Activated naive CD8-positive, alpha-beta T cell treated with anti-CD3 and anti-CD28 coated beads, Interleukin-2, amount 10 ng/mL, durations not matched to agents 7 days and 5 days (primary cell): ENCODE data around the gene DGCR2. TPM values are rescaled to one million over a fixed set of nuclear protein-coding genes. Genes with fewer than 3 reads are reported as not detected.
"Not testable (repeated sequence)": the region's sequence is repeated elsewhere in the genome, so short reads cannot be mapped to it uniquely, and the experiment has no call there.

Experiments used
- ATAC-seq: fragments of 150-1000 bp; cut with Tn5 transposase; one replicate; pipeline ENCODE4 v1.10.0; 2021; ENCODE audit warnings: low read depth, moderate library complexity
- POLR2A ChIA-PET: fragments of 350-600 bp; sonication (Branson Sonifier 250); formaldehyde crosslinking; loops from one replicate; lab custom pipeline; 2021; ENCODE audit warnings: antibody characterized with exemption; lab: Charles Lee
- DNase-seq: peaks from one replicate; pipeline ENCODE4 v3.0.0; 2021
- H3K27ac Mint-ChIP-seq: one replicate; pipeline ENCODE4 v1.8.0; 2022; ENCODE audit warnings: mild to moderate bottlenecking, mixed read lengths
- H3K27me3 Mint-ChIP-seq: one replicate; pipeline ENCODE4 v1.8.0; 2022; ENCODE audit warnings: mild to moderate bottlenecking, moderate library complexity, mixed read lengths
- H3K36me3 Mint-ChIP-seq: one replicate; pipeline ENCODE4 v1.8.0; 2021; ENCODE audit warnings: mild to moderate bottlenecking, mixed read lengths
- H3K4me1 Mint-ChIP-seq: one replicate; pipeline ENCODE4 v1.8.0; 2021; ENCODE audit warnings: mixed read lengths
- H3K4me3 Mint-ChIP-seq: one replicate; pipeline ENCODE4 v1.8.0; 2022; ENCODE audit warnings: mild to moderate bottlenecking, moderate library complexity, mixed read lengths
- H3K9me3 Mint-ChIP-seq: one replicate; pipeline ENCODE4 v1.8.0; 2021; ENCODE audit warnings: mixed read lengths
- total RNA-seq, 2 experiments: library from RNA; stranded (reverse); gene quantifications; one replicate each; pipeline ENCODE4 v1.2.3, GENCODE V29; 2021

DGCR2 gene, protein sequence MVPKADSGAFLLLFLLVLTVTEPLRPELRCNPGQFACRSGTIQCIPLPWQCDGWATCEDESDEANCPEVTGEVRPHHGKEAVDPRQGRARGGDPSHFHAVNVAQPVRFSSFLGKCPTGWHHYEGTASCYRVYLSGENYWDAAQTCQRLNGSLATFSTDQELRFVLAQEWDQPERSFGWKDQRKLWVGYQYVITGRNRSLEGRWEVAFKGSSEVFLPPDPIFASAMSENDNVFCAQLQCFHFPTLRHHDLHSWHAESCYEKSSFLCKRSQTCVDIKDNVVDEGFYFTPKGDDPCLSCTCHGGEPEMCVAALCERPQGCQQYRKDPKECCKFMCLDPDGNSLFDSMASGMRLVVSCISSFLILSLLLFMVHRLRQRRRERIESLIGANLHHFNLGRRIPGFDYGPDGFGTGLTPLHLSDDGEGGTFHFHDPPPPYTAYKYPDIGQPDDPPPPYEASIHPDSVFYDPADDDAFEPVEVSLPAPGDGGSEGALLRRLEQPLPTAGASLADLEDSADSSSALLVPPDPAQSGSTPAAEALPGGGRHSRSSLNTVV
- total RNA-seq: 10 to 100 TPM; 38.0 to 38.3 TPM

DNA sequence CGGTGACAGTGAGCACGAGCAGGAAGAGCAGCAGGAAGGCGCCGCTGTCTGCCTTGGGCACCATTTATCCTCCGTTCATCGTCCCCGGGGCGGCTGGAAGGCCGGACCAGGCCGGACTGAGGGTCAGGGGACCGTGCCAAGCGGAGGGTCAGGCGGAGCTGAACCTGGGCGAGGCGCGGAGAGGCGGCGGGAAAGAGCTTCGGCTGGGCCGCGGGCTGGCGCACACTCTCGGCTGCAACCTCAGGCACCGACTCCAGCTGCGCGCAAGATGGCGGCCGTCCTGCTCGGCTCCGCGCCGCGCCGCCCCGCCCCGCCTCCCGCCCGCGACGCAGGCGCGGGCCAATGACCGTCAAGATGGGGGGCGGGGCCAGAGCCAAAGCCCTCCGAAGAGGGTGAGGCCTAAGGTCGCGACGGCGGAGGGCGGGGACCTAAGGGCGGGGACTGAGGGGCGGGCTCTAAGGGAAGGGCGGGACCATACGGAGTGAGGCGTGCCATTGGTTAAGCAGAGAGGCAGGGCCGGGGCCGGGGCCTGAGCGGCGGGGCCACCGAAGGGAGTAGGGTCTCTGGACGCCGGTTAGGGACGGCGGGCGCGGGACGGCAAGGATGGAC lies at the start of gene DGCR2:
TSS of gene DGCR2 (minus strand) at position 270 of the 609 bp plus-strand sequence. CDS start at position 64, 206 bp downstream.
- H3K27ac Mint-ChIP-seq: peak within 1 kb of the TSS; percentile 85
- no peaks in the 10 kb centered on the region for H3K27me3 Mint-ChIP-seq
- POLR2A ChIA-PET: interaction anchor here (1.1 to 2.8 kb wide), 7 partner anchors 11 to 57 kb away, joined by 3 to 27 read pairs (median 7); partner anchors contain the start of genes ESS2 and SLC25A1
- peak; percentile 97 for DNase-seq
- ATAC-seq: peak; percentile 92
- H3K36me3 Mint-ChIP-seq: no peaks in the 10 kb centered on the region
- H3K9me3 Mint-ChIP-seq: no peaks in the 10 kb centered on the region
- H3K4me3 Mint-ChIP-seq: peak within 1 kb of the TSS; percentile 92
- peaks cover 34% of the 10 kb centered on the region for H3K4me1 Mint-ChIP-seq

GRCh38 chr22:19169947-19170318 lies 47.7 kb upstream of the DGCR2 start:
- DNase-seq: no peak
- ATAC-seq: no peak
- Mint-ChIP-seq H3K9me3 (no peaks in the 10 kb centered on the region), H3K27ac (no peak overlapping the region), H3K4me1 (peaks cover 28% of the 10 kb centered on the region), H3K36me3 (no peaks in the 10 kb centered on the region), H3K4me3 (peak overlapping the region; percentile 92), H3K27me3 (peaks cover 45% of the 10 kb centered on the region)
- POLR2A ChIA-PET: interaction anchor here (0.5 to 1.4 kb wide), 3 partner anchors 8 to 25 kb away, joined by 3 to 4 read pairs (median 3); partner anchors contain the start of genes ESS2 and SLC25A1

- no peaks in the 10 kb centered on the region for H3K36me3 Mint-ChIP-seq
- H3K27me3 Mint-ChIP-seq: peaks cover 49% of the 10 kb centered on the region
- no peaks in the 10 kb centered on the region for H3K9me3 Mint-ChIP-seq
- no peak for ATAC-seq
- peaks cover 28% of the 10 kb centered on the region for H3K4me1 Mint-ChIP-seq
- POLR2A ChIA-PET: interaction anchor here (0.5 to 1.4 kb wide), 3 partner anchors 9 to 25 kb away, joined by 3 to 4 read pairs (median 3); partner anchors contain the start of genes ESS2 and SLC25A1
- H3K4me3 Mint-ChIP-seq: peak overlapping the region; percentile 60
- DNase-seq: no peak
- no peak overlapping the region for H3K27ac Mint-ChIP-seq
Observed at GRCh38 chr22:19169002-19169946, 47.1 kb upstream of the DGCR2 start.

GRCh38 chr22:19168088-19168890 lies 46.1 kb upstream of the DGCR2 start:
- no peak overlapping the region for H3K4me3 Mint-ChIP-seq
- no peak overlapping the region for H3K27ac Mint-ChIP-seq
- no peaks in the 10 kb centered on the region for H3K9me3 Mint-ChIP-seq
- H3K27me3 Mint-ChIP-seq: peaks cover 49% of the 10 kb centered on the region
- DNase-seq (no peak), ATAC-seq (no peak)
- H3K4me1 Mint-ChIP-seq: peaks cover 25% of the 10 kb centered on the region
- H3K36me3 Mint-ChIP-seq: no peaks in the 10 kb centered on the region
- POLR2A ChIA-PET: interaction anchor here (1.2 to 1.4 kb wide), 2 partner anchors 10 to 18 kb away, joined by 3 to 4 read pairs; partner anchors contain the start of genes GSC2 and SLC25A1

GRCh38 chr22:19167106-19167869 lies 45.1 kb upstream of the DGCR2 start:
- H3K4me1 Mint-ChIP-seq: peaks cover 16% of the 10 kb centered on the region
- POLR2A ChIA-PET: interaction anchor here (1.2 kb wide), 1 partner anchor 17 kb away, joined by 3 read pairs; the partner anchor contains the start of gene GSC2
- no peak overlapping the region for H3K4me3 Mint-ChIP-seq
- H3K9me3 Mint-ChIP-seq: no peaks in the 10 kb centered on the region
- no peak for ATAC-seq
- peaks cover 52% of the 10 kb centered on the region for H3K27me3 Mint-ChIP-seq
- DNase-seq: no peak
- no peaks in the 10 kb centered on the region for H3K36me3 Mint-ChIP-seq
- no peak overlapping the region for H3K27ac Mint-ChIP-seq

DNA sequence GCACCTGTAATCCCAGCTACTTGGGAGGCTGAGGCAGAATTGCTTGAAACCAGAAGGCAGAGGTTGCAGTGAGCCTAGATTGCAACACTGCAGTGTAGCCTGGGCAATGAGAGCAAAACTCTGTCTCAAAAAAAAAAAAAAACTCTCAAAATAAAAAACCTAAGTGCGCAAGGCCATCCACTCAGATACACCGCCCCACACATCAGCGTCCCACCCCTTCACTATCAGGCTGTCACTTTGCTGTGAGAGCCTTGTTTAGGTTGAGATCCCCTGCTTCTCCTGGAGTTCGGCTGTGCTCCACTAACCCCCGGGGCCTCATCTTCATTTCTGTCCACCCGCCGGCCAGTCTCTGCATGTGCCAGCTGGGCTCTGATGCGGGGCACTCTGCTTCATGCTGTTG lies 44.2 kb upstream of the DGCR2 start:
- ATAC-seq (no peak), DNase-seq (no peak)
- H3K9me3 Mint-ChIP-seq: no peaks in the 10 kb centered on the region
- H3K27ac Mint-ChIP-seq: no peak overlapping the region
- no peaks in the 10 kb centered on the region for H3K36me3 Mint-ChIP-seq
- no peak overlapping the region for H3K4me3 Mint-ChIP-seq
- POLR2A ChIA-PET: no interaction called here
- H3K27me3 Mint-ChIP-seq: peaks cover 53% of the 10 kb centered on the region
- peaks cover 13% of the 10 kb centered on the region for H3K4me1 Mint-ChIP-seq

- no peak for ATAC-seq
- H3K4me3 Mint-ChIP-seq: no peak overlapping the region
- H3K4me1 Mint-ChIP-seq: peaks cover 4% of the 10 kb centered on the region
- H3K27me3 Mint-ChIP-seq: peaks cover 43% of the 10 kb centered on the region
- POLR2A ChIA-PET: no interaction called here
- no peaks in the 10 kb centered on the region for H3K36me3 Mint-ChIP-seq
- no peak overlapping the region for H3K27ac Mint-ChIP-seq
- no peaks in the 10 kb centered on the region for H3K9me3 Mint-ChIP-seq
- DNase-seq: no peak
Observed at GRCh38 chr22:19164425-19164824, 42.2 kb upstream of the DGCR2 start.

DNA sequence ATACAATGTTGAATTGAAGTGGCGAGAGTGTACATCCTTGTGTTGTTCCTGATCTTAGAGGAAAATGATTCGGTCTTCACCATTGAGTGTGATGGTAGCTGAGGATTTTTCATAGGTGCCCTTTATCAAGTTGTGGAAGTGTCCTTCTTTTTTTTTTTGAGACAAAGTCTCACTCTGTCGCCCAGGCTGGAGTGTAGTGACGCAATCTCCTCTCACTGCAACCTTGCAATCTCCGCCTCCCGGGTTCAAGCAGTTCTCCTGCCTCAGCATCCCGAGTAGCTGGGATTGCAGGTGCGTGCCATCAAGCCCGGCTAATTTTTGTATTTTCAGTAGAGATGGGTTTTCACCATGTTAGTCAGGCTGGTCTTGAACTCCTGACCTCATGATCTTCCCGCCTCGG lies 36.4 kb upstream of the DGCR2 start:
- H3K4me1 Mint-ChIP-seq, H3K36me3 Mint-ChIP-seq, H3K9me3 Mint-ChIP-seq, DNase-seq, H3K4me3 Mint-ChIP-seq, POLR2A ChIA-PET, ATAC-seq, H3K27ac Mint-ChIP-seq: not testable (repeated sequence)
- H3K27me3 Mint-ChIP-seq: peaks cover 16% of the 10 kb centered on the region

- DNase-seq, POLR2A ChIA-PET, H3K4me1 Mint-ChIP-seq, H3K36me3 Mint-ChIP-seq, H3K4me3 Mint-ChIP-seq, H3K27ac Mint-ChIP-seq, H3K9me3 Mint-ChIP-seq, ATAC-seq: not testable (repeated sequence)
- peaks cover 36% of the 10 kb centered on the region for H3K27me3 Mint-ChIP-seq
Observed at GRCh38 chr22:19156109-19156508, 33.9 kb upstream of the DGCR2 start.

DNA sequence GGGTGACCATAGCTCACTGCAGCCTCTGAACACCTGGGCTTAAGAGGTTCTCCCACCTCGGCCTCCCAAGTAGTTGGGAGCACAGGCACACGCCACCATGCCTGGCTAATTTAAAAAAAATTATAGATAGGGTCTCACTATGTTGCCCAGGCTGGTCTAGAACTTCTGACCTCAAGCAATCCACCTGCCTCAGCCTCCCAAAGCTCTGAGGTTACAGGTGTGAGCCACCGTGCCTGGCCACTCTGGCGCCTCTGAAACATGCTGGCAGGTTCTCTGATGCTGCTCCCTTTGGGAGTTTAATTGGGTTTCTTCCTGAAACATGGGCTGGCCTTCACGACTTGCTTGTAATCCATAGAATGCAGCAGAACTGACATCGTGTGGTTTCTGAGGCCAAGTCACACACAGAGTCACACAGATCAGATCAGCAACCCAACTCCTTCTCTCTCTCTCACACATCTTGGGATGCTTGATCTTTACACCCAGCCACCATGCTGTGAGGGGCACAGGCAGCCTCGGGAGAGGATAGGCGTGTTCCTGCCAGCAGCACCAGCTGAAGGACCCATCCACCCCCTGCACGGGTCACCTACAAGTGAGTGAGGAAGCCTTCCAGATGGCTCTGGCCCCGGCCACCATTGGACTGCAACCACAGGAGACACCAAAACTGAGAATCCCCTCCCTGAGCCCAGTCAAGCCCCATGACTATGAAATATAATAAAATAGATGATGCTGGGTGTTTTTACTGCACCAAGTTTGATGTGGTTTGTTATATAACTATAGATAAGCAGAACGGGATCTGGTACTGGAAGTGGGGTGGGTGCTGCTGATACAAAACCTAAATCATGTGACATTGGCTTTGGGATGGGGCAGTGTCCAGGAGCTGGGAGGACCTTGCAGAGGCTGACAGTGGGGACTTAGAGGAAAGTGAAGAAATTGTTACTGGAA lies 31.0 kb upstream of the DGCR2 start:
- H3K9me3 Mint-ChIP-seq: no peaks in the 10 kb centered on the region
- H3K27ac Mint-ChIP-seq: no peak overlapping the region
- DNase-seq (no peak), ATAC-seq (no peak)
- peaks cover 6% of the 10 kb centered on the region for H3K4me1 Mint-ChIP-seq
- H3K36me3 Mint-ChIP-seq: no peaks in the 10 kb centered on the region
- H3K27me3 Mint-ChIP-seq: peaks cover 50% of the 10 kb centered on the region
- POLR2A ChIA-PET: interaction anchor here (0.6 kb wide), 1 partner anchor 59 kb away, joined by 3 read pairs; no protein-coding TSS in a partner anchor
- no peak overlapping the region for H3K4me3 Mint-ChIP-seq
